T-helper 2 cell treated with Interferon-gamma antibody and Interleukin-4, amounts not matched to agents 5 μg/mL and 100 μg/mL, for 36 hours (primary cell): ENCODE results near the gene TMEM190.
A peak's percentile ranks its signal among the peaks of the same experiment; 100 is the strongest.

Experiments used
- DNase-seq: peaks from one replicate; pipeline ENCODE4 v3.0.0; 2021; ENCODE audit warnings: low spot score
- H3K27ac Mint-ChIP-seq: one replicate; pipeline ENCODE4 v1.8.0; 2021; ENCODE audit warnings: mild to moderate bottlenecking, mixed read lengths
- H3K27me3 Mint-ChIP-seq: one replicate; pipeline ENCODE4 v1.8.0; 2021; ENCODE audit warnings: low read depth, mixed read lengths
- H3K36me3 Mint-ChIP-seq: one replicate; pipeline ENCODE4 v1.8.0; 2021; ENCODE audit warnings: low read depth, mixed read lengths
- H3K4me1 Mint-ChIP-seq: one replicate; pipeline ENCODE4 v1.8.0; 2021; ENCODE audit warnings: low read depth, mixed read lengths
- H3K4me3 Mint-ChIP-seq: one replicate; pipeline ENCODE4 v1.8.0; 2022; ENCODE audit warnings: mild to moderate bottlenecking, moderate library complexity, mixed read lengths
- H3K9me3 Mint-ChIP-seq: one replicate; pipeline ENCODE4 v1.8.0; 2021; ENCODE audit warnings: mixed read lengths

Gene TMEM190

GRCh38 chr19:55372316-55373081 lies 4.1 kb upstream of the TMEM190 start:
- no peak overlapping the region for H3K27ac Mint-ChIP-seq
- no peaks in the 10 kb centered on the region for H3K36me3 Mint-ChIP-seq
- H3K27me3 Mint-ChIP-seq = peaks cover 44% of the 10 kb centered on the region
- H3K4me1 Mint-ChIP-seq = no peaks in the 10 kb centered on the region
- H3K9me3 Mint-ChIP-seq = no peaks in the 10 kb centered on the region
- H3K4me3 Mint-ChIP-seq = no peak overlapping the region
- no peak for DNase-seq

DNA sequence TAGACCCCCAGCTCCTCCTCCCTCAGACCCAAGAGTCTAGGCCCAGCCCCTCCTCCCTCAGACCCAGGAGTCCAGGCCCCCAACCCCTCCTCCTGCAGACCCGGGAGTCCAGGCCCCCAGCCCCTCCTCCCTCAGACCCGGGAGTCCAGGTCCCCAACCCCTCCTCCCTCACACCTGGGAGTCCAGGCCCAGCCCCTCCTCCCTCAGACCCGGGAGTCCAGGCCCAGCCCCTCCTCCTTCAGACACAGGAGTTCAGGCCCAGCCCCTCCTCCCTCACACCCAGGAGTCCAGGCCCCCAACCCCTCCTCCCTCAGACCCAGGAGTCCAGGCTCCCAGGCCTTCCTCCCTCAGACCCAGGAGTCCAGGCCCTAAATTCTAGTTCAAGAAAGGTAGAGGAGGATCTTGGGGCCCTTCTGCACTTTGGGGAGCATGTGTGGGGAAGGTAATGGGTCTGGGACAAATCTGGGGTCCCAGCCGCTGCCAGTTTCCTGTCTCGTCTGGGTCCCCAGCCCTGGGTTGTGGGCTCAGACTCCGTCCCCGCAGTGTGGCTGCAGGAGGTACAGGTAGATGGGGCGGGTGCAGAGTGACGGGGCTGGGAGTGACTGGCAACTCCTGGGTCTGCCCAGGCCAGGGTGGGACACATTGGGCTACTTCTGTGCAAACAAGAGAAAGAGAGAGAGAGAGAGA lies 3.2 kb upstream of the TMEM190 start:
- no peaks in the 10 kb centered on the region for H3K36me3 Mint-ChIP-seq
- H3K9me3 Mint-ChIP-seq = no peaks in the 10 kb centered on the region
- no peaks in the 10 kb centered on the region for H3K4me1 Mint-ChIP-seq
- peaks cover 36% of the 10 kb centered on the region for H3K27me3 Mint-ChIP-seq
- H3K4me3 Mint-ChIP-seq = no peak overlapping the region
- no peak for DNase-seq
- no peak overlapping the region for H3K27ac Mint-ChIP-seq

DNA sequence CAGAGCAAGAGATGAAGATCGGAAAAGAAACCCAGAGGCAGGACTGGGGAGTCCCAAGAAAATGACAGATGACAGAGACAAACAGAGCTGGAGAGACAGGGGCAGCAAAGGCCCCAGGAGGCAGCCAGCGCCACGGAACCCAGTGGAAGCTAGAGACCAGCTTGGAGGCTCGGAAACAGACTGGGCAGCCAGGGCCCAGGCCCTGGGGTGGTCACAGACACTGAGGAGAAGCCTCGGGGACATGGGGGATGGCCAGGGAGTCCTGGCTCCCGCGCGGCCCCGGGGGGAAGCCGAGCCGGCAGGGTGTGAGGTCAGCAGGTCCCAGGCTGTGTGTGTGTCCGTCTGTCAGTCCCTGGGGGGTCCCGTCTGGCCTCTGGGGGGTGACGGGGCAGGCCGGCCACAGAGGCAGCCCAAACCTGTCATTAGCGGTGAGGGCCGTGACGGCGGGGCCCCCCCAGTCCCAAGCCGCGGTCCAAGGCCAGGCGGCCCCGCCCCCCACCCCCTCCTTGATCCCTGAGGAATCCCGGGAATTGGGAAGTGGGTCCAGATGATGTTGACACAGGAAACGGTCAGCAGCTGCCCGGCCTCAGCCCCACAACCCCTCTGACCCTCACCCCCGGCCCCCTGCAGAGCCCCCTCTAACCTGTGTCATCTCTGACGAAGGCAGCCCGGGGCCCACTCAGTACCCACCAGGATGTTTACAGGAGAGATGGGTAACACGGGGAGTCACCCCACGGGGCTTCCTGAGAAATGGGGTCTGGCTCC lies 2.5 kb upstream of the TMEM190 start:
- H3K36me3 Mint-ChIP-seq = no peaks in the 10 kb centered on the region
- peaks cover 31% of the 10 kb centered on the region for H3K27me3 Mint-ChIP-seq
- no peaks in the 10 kb centered on the region for H3K9me3 Mint-ChIP-seq
- H3K27ac Mint-ChIP-seq = no peak overlapping the region
- no peak for DNase-seq
- no peak overlapping the region for H3K4me3 Mint-ChIP-seq
- no peaks in the 10 kb centered on the region for H3K4me1 Mint-ChIP-seq

DNA sequence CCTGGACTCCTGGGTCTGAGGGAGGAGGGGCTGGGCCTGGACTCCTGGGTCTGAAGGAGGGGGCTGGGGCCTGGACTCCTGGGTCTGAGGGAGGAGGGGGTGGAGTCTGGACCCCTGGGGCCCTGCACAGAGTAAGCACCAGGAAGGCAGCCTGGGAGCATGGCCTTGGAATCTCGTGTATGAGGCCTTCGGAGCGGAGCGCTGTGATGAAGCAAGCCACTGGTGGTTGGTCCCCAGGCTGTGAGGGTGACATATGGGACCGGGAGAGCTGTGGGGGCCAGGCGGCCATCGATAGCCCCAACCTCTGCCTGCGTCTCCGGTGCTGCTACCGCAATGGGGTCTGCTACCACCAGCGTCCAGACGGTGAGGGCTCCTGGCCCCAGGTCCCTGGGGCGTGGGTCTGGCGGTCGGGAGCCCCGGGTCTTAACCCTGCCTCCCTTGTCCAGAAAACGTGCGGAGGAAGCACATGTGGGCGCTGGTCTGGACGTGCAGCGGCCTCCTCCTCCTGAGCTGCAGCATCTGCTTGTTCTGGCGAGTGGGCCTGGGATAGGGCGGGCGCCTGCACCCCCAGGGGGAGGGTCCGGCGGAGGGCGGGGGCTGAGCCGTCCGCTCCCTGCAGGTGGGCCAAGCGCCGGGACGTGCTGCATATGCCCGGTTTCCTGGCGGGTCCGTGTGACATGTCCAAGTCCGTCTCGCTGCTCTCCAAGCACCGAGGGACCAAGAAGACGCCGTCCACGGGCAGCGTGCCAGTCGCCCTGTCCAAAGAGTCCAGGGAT lies 918 bp downstream of the TMEM190 start:
- Mint-ChIP-seq H3K27ac (no peak overlapping the region), H3K36me3 (peaks cover 11% of the 10 kb centered on the region), H3K9me3 (no peaks in the 10 kb centered on the region), H3K4me3 (no peak overlapping the region), H3K27me3 (peaks cover 7% of the 10 kb centered on the region), H3K4me1 (peaks cover 9% of the 10 kb centered on the region)
- DNase-seq = no peak

- Mint-ChIP-seq H3K27me3 (no peaks in the 10 kb centered on the region), H3K9me3 (no peaks in the 10 kb centered on the region), H3K4me3 (no peak overlapping the region), H3K27ac (no peak overlapping the region), H3K36me3 (peaks cover 11% of the 10 kb centered on the region), H3K4me1 (peaks cover 14% of the 10 kb centered on the region)
- DNase-seq = no peak
Observed at GRCh38 chr19:55379174-55379573, 2.5 kb downstream of the TMEM190 start.

DNA sequence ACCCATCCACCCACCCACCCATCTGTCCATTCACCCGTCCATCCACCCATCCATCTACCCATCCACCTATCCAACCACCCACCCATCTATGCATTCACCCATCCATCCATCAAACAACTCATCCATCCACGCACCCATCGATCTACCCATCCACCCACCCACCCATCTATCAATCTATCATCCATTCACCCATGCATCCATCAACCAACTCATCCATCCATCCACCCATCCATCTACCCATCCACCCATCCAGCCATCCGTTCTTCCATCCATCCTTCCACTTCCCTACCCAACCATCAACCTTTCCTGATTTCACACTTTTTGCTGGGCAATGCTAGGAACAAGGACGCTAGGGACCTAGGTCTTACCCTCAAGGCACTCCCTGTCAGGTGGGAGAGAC lies 5.4 kb downstream of the TMEM190 start:
- peaks cover 27% of the 10 kb centered on the region for H3K4me1 Mint-ChIP-seq
- DNase-seq = no peak
- peak overlapping the region; percentile 90 for H3K4me3 Mint-ChIP-seq
- H3K27ac Mint-ChIP-seq = peak overlapping the region; percentile 69
- H3K27me3 Mint-ChIP-seq = no peaks in the 10 kb centered on the region
- peaks cover 27% of the 10 kb centered on the region for H3K36me3 Mint-ChIP-seq
- H3K9me3 Mint-ChIP-seq = no peaks in the 10 kb centered on the region

GRCh38 chr19:55382522-55383054 lies 6.0 kb downstream of the TMEM190 start:
- Mint-ChIP-seq H3K27me3 (no peaks in the 10 kb centered on the region), H3K27ac (peak overlapping the region; percentile 92), H3K36me3 (peaks cover 33% of the 10 kb centered on the region), H3K4me3 (peak overlapping the region; percentile 90), H3K4me1 (peaks cover 32% of the 10 kb centered on the region), H3K9me3 (no peaks in the 10 kb centered on the region)
- no peak for DNase-seq

- Mint-ChIP-seq H3K4me3 (peak overlapping the region; percentile 90), H3K27me3 (no peaks in the 10 kb centered on the region), H3K36me3 (peaks cover 41% of the 10 kb centered on the region), H3K9me3 (no peaks in the 10 kb centered on the region), H3K4me1 (peaks cover 33% of the 10 kb centered on the region), H3K27ac (peak overlapping the region; percentile 92)
- peak; percentile 47 for DNase-seq
Observed at GRCh38 chr19:55383279-55384130, 6.9 kb downstream of the TMEM190 start.

GRCh38 chr19:55384131-55384919 lies 7.7 kb downstream of the TMEM190 start, which contains the start of gene TMEM238:
Gene TMEM238 (minus strand): TSS chr19:55384292. CDS start chr19:55384259, 33 bp downstream.
- H3K36me3 Mint-ChIP-seq = peaks cover 47% of the 10 kb centered on the region
- H3K4me3 Mint-ChIP-seq = peak within 1 kb of the TSS; percentile 99
- peak within 1 kb of the TSS; percentile 98 for H3K27ac Mint-ChIP-seq
- no peaks in the 10 kb centered on the region for H3K9me3 Mint-ChIP-seq
- H3K27me3 Mint-ChIP-seq = no peaks in the 10 kb centered on the region
- H3K4me1 Mint-ChIP-seq = peaks cover 33% of the 10 kb centered on the region
- DNase-seq = peak; percentile 49

- no peaks in the 10 kb centered on the region for H3K27me3 Mint-ChIP-seq
- H3K27ac Mint-ChIP-seq = peak overlapping the region; percentile 98
- peaks cover 54% of the 10 kb centered on the region for H3K36me3 Mint-ChIP-seq
- peaks cover 37% of the 10 kb centered on the region for H3K4me1 Mint-ChIP-seq
- H3K9me3 Mint-ChIP-seq = no peaks in the 10 kb centered on the region
- DNase-seq = peak; percentile 94
- H3K4me3 Mint-ChIP-seq = peak overlapping the region; percentile 99
Observed at GRCh38 chr19:55384920-55385723, 8.5 kb downstream of the TMEM190 start.

DNA sequence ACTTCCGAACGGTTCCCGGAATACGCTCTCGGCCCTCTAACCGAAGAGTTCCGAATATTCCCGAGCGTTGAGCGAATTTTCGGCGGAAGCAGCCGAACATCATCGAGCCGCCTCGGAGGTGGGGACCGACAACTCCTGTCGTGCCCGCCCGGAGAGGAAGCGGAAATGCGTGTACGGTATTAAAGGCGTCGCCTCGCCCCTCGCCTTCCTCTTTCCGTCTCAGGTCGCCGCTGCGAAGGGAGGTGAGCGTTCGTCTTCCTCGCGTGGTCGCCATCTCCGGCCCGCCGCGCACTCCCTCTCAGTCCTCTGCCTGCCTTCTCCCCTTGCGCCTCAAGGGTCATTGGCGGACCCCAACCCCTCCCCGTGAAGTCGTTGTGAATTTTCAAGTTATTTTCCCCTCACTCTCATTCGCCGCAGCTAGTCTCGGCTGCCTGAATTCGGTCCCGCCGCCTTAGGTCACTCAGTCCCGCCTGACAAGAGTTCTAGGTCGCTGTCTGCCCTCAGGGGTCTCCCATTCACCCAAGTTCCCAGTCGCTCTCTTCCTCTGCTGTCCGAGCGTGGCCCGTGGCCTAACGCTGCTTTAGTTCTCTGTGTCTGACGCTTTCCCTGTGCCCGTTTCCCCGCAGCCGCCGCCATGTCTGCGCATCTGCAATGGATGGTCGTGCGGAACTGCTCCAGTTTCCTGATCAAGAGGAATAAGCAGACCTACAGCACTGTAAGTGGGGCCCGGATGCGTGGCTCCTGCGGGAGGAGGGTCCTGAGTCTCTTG lies 9.3 kb downstream of the TMEM190 start, which contains the start of gene RPL28:
Gene RPL28, plus strand, starts transcription at position 209 of the 769 bp plus-strand sequence. Its CDS starts 426 bp downstream, at position 635.
- peak; percentile 98 for DNase-seq
- peak within 1 kb of the TSS; percentile 98 for H3K27ac Mint-ChIP-seq
- no peaks in the 10 kb centered on the region for H3K9me3 Mint-ChIP-seq
- H3K4me1 Mint-ChIP-seq = peaks cover 41% of the 10 kb centered on the region
- H3K27me3 Mint-ChIP-seq = no peaks in the 10 kb centered on the region
- H3K4me3 Mint-ChIP-seq = peak within 1 kb of the TSS; percentile 99
- peaks cover 60% of the 10 kb centered on the region for H3K36me3 Mint-ChIP-seq
